Measurements from ENCODE around the gene SUGP1. TPM values are rescaled to one million over a fixed set of nuclear protein-coding genes. Genes with fewer than 3 reads are reported as not detected.

Gene SUGP1
- total and polyA plus RNA-seq, 2 experiments from 2014 or later = 25.6 to 50.5 TPM

DNA sequence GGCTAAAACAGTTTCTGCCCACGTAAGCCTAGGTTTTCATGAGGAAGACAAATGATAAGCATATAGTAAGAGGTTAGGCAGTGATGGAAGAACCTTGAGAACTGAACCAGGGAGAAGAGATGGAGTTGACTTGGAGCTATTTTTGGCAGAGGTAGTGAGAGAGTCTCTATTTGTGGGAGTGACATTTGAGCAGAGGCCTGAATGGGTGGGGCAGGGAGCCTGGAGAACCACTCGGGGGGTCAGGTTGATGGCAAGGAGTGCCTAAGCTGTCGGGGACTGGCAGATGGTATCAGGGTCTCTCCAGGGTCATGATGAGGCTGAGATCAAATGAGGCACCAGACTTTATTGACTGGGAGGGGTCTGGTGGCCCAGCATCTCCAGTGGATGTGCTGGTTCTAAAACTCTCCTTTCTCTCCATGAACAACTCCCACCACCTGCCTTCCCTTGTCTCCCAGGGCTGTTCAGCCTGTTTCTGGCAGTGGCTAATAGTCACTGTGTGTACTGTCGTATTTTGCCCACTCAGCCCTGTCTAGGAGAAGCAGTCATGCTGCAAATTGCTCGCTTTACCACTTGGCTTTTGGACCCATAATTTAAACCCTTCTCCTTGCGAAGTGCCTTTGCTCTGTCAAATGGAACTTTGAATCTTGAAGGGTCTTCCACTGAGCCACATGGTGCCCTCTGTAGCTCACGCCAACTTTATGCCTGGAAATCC, 3.9 kb upstream of the SUGP1 start:
- H3K4me1 ChIP-seq (ENCODE audit: insufficient read depth) = peaks cover 15% of the 10 kb centered on the region
- no peak overlapping the region for H2AFZ ChIP-seq
- no peaks in the 10 kb centered on the region for H3K9me3 ChIP-seq (ENCODE audit: low read depth)
- H3K4me3 ChIP-seq = no peak overlapping the region
- no peaks in the 10 kb centered on the region for H3K9me2 ChIP-seq (ENCODE audit: insufficient read depth)
- H4K20me1 ChIP-seq (ENCODE audit: insufficient read depth) = no peaks in the 10 kb centered on the region; the same call in 1 of the 2 replicates
- H3K4me2 ChIP-seq (ENCODE audit: unreplicated experiment) = no peak overlapping the region
- DNase-seq = no peak
- H3K79me2 ChIP-seq (ENCODE audit: insufficient read depth) = peaks cover 97% of the 10 kb centered on the region
- WGBS, 2 experiments (ENCODE audit: low coverage in 1 of 2, low lambda C conversion rate in 2 of 2, missing lambda C conversion rate in 2 of 2) = 91 to 92% methylated on average over 7 of the region's 7 CpGs
- no peak overlapping the region for H3K27ac ChIP-seq
- 0 out of 2 replicates have a peak, but pooled peaks cover 10% of the 10 kb centered on the region for H3K36me3 ChIP-seq (ENCODE audit: low read depth)
- H3K9ac ChIP-seq = no peak overlapping the region
- TF ChIP-seq EZH2 (IDR thresholded peaks at IDR 0.05; ENCODE audit: insufficient read depth, poor library complexity, severe bottlenecking) = no peak
- no peak for TF ChIP-seq EZH2phosphoT487 (IDR thresholded peaks at IDR 0.05; ENCODE audit: insufficient read depth, low read depth)
- in situ Hi-C loops (cut with MboI) = no loop called here
- H3K27me3 ChIP-seq (replicated peaks; ENCODE audit: insufficient read depth) = no peaks in the 10 kb centered on the region
- no peaks in the 10 kb centered on the region for H3F3A ChIP-seq (ENCODE audit: insufficient read depth)

DNA sequence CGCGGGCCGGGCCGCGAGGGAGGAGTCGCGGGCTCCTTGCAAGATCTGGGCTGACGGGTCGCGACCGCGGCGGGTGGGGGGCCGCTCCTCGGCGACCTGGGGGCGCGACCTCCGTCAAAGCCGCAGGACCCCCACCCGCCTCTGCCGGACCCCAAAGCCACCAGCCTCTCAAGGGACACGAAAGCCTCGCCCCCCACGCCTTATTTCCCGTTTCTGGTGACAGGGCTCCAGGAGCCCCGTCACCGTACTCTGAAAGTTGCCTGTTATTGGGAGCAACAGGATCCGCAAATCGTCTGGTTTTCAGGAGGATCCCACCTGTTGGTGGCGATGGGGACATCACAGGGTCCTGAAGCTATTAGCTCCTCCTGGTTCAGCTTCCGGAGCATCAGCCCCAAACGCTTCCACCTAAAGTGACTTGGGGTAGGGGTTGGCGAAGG, 850 bp upstream of the SUGP1 start:
- 0 out of 2 replicates have a peak, but pooled peaks cover 10% of the 10 kb centered on the region for H3K36me3 ChIP-seq (ENCODE audit: low read depth)
- H4K20me1 ChIP-seq (ENCODE audit: insufficient read depth) = no peaks in the 10 kb centered on the region
- H3K9me3 ChIP-seq (ENCODE audit: low read depth) = no peaks in the 10 kb centered on the region
- no peaks in the 10 kb centered on the region for H3F3A ChIP-seq (ENCODE audit: insufficient read depth)
- peak overlapping the region; percentile 85 for H2AFZ ChIP-seq
- peak overlapping the region; percentile 99 for H3K9ac ChIP-seq
- TF ChIP-seq EZH2 (IDR thresholded peaks at IDR 0.05; ENCODE audit: insufficient read depth, poor library complexity, severe bottlenecking) = no peak
- TF ChIP-seq EZH2phosphoT487 (IDR thresholded peaks at IDR 0.05; ENCODE audit: insufficient read depth, low read depth) = no peak
- peak overlapping the region; percentile 89 for H3K27ac ChIP-seq
- H3K9me2 ChIP-seq (ENCODE audit: insufficient read depth) = no peaks in the 10 kb centered on the region
- H3K27me3 ChIP-seq (replicated peaks; ENCODE audit: insufficient read depth) = no peaks in the 10 kb centered on the region
- peaks cover 17% of the 10 kb centered on the region for H3K4me1 ChIP-seq (ENCODE audit: insufficient read depth)
- peak overlapping the region; percentile 98 for H3K4me3 ChIP-seq
- 1% methylated on average over 18 to 34 of the region's 34 CpGs for WGBS, 2 experiments (ENCODE audit: low coverage in 1 of 2, low lambda C conversion rate in 2 of 2, missing lambda C conversion rate in 2 of 2)
- peak; percentile 58 for DNase-seq
- in situ Hi-C loops (cut with MboI) = no loop called here
- H3K4me2 ChIP-seq (ENCODE audit: unreplicated experiment) = peak overlapping the region; percentile 99
- peaks cover 98% of the 10 kb centered on the region for H3K79me2 ChIP-seq (ENCODE audit: insufficient read depth)

DNA sequence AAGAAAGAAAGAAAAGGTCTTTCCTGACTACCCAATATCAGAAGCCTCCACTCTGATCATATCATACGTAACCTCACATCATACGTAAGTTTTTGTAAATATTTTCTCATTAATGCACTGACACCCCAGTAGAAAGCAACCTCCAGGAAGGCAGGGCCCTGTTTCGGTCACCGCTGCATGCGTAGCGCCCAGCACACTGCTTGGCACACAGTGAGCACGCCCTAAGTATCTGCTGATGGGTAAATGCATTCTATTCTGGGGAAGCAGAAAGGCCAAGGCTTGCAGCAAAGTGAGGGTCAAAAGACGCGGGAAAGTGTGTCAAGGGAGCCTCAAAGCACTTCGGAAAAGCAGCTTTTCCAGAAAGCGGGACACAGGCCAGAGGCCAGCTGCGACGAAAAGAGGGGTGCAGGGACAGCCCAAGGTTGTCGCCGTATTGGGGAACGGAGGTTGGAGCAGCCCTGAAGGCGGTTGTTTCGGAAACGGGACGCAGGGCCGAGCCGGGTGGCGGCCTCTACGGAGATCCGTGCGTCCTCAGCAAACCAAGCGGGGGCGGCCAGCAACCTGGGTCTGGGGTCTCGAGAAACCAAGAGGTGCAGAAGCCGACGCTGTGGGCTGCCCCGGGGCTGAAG, 463 bp downstream of the SUGP1 start:
- 5 to 6% methylated on average over 31 to 32 of the region's 32 CpGs for WGBS, 2 experiments (ENCODE audit: low coverage in 1 of 2, low lambda C conversion rate in 2 of 2, missing lambda C conversion rate in 2 of 2)
- H3K79me2 ChIP-seq (ENCODE audit: insufficient read depth) = peaks cover 95% of the 10 kb centered on the region
- in situ Hi-C loops (cut with MboI) = no loop called here
- TF ChIP-seq EZH2 (IDR thresholded peaks at IDR 0.05; ENCODE audit: insufficient read depth, poor library complexity, severe bottlenecking) = no peak
- no peak for TF ChIP-seq EZH2phosphoT487 (IDR thresholded peaks at IDR 0.05; ENCODE audit: insufficient read depth, low read depth)
- H3K36me3 ChIP-seq (ENCODE audit: low read depth) = 0 out of 2 replicates have a peak, but pooled peaks cover 5% of the 10 kb centered on the region
- H3K4me3 ChIP-seq = peak overlapping the region; percentile 98
- H3K9me2 ChIP-seq (ENCODE audit: insufficient read depth) = no peaks in the 10 kb centered on the region
- peak; percentile 36 for DNase-seq
- no peaks in the 10 kb centered on the region for H3K9me3 ChIP-seq (ENCODE audit: low read depth)
- H3K9ac ChIP-seq = peak overlapping the region; percentile 99
- H3K4me1 ChIP-seq (ENCODE audit: insufficient read depth) = peaks cover 17% of the 10 kb centered on the region
- H3K27me3 ChIP-seq (replicated peaks; ENCODE audit: insufficient read depth) = no peaks in the 10 kb centered on the region
- peak overlapping the region; percentile 85 for H2AFZ ChIP-seq
- no peaks in the 10 kb centered on the region for H3F3A ChIP-seq (ENCODE audit: insufficient read depth)
- peak overlapping the region; percentile 89; the same call in 1 of the 2 replicates for H3K27ac ChIP-seq
- peak overlapping the region; percentile 99 for H3K4me2 ChIP-seq (ENCODE audit: unreplicated experiment)
- H4K20me1 ChIP-seq (ENCODE audit: insufficient read depth) = no peaks in the 10 kb centered on the region

DNA sequence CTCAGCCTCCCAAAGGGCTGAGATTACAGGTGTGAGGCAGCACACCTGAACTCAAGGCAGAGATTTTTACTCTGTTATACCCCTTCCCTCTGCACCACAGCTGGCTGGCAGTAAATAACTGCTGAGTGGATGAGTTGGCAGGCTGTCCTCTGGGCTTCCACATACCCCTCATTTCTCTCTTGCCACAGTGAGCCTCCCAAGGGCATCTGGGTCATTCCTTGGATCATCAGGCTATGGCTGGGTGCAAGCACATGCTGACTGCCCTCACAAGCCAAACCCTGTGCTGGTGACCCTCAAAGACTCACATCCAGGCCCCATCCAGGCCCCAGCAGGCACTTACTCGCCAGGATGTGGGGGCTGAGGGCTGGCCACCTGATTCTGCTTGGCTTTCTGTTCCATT, 4.2 kb downstream of the SUGP1 start:
- peaks cover 87% of the 10 kb centered on the region for H3K79me2 ChIP-seq (ENCODE audit: insufficient read depth)
- no peak for DNase-seq

More for the DNA sequence above, 4.2 kb downstream of the SUGP1 start:
- Histone ChIP-seq H3K36me3 (ENCODE audit: low read depth) (no peaks in the 10 kb centered on the region; the same call in 1 of the 2 replicates), H3K9me3 (ENCODE audit: low read depth) (no peaks in the 10 kb centered on the region), H3K27ac (no peak overlapping the region), H3K9ac (no peak overlapping the region), H3F3A (ENCODE audit: insufficient read depth) (no peaks in the 10 kb centered on the region), H3K9me2 (ENCODE audit: insufficient read depth) (no peaks in the 10 kb centered on the region), H4K20me1 (ENCODE audit: insufficient read depth) (no peaks in the 10 kb centered on the region), H3K4me2 (ENCODE audit: unreplicated experiment) (no peak overlapping the region), H3K4me1 (ENCODE audit: insufficient read depth) (peaks cover 7% of the 10 kb centered on the region), H3K4me3 (no peak overlapping the region), H3K27me3 (replicated peaks; ENCODE audit: insufficient read depth) (no peaks in the 10 kb centered on the region), H2AFZ (no peak overlapping the region)
- TF ChIP-seq EZH2 (IDR thresholded peaks at IDR 0.05; ENCODE audit: insufficient read depth, poor library complexity, severe bottlenecking) = no peak
- no peak for TF ChIP-seq EZH2phosphoT487 (IDR thresholded peaks at IDR 0.05; ENCODE audit: insufficient read depth, low read depth)
- in situ Hi-C loops (cut with MboI) = no loop called here
- WGBS, 2 experiments (ENCODE audit: low coverage in 1 of 2, low lambda C conversion rate in 2 of 2, missing lambda C conversion rate in 2 of 2) = 100% methylated on average over 1 of the region's 1 CpG

Measured in GM23248 (cell line).